ENCODE results near the gene OPN1SW.

DNA sequence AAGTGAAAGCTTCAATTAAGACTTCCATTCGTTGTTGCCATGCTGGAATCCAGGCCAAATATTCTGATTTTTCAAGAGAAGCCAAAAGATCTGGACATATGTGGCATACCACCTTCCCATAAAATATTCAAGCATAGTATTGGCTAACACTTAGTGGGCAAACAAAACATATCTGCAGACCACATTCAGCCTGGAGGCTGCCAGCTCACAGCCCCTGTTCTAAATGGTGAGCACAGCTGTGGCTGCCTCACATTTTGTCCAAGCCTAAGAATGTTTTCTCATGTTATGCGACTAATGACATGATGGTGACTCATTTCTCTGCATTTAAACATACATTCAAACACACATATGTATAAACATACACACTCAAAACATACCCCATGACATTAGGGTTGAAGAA lies 47.0 kb downstream of the OPN1SW start:
- TF ChIP-seq POLR2A (IDR thresholded peaks at IDR 0.05) (no peak), CTCF (IDR thresholded peaks at IDR 0.05) (no peak)
